IMR-90 (cell line): ENCODE measurements around the gene CMTM5. TPM values are rescaled to one million over a fixed set of nuclear protein-coding genes. Genes with fewer than 3 reads are reported as not detected.

Source experiments
- ATAC-seq: fragments of 200-7000 bp; cut with Tn5 transposase; 2 replicates; pipeline ENCODE4 v1.9.1; 2020; ENCODE audit warnings: low read depth, mild to moderate bottlenecking, moderate library complexity
- BruUV-seq: library from RNA; stranded (reverse); fragments of 400-500 nt; replicated peaks from 2 replicates; lab custom pipeline; 2021; lab: Mats Ljungman, UMichigan
- CTCF ChIA-PET: fragments of 300-600 bp; formaldehyde crosslinking; extraction: SDS; loops from one replicate; lab custom pipeline; 2021; ENCODE audit warnings: antibody characterized with exemption; lab: Yijun Ruan, JAX
- POLR2A ChIA-PET: fragments of 300-600 bp; sonication (Branson Sonifier 250); formaldehyde crosslinking; loops from one replicate; lab custom pipeline; 2022; ENCODE audit warnings: antibody characterized with exemption; ENCODE audit not compliant: unreplicated experiment; lab: Charles Lee
- DNase-seq: peaks from one replicate; pipeline ENCODE4 v3.0.0; 2013
- H2AFZ ChIP-seq: replicated peaks from 2 replicates; pipeline ENCODE3; 2013; ENCODE audit warnings: low read length, mild to moderate bottlenecking; ENCODE audit not compliant: poor library complexity
- H2AK5ac ChIP-seq: 2 replicates; pipeline ENCODE4 v1.6.1; 2013; ENCODE audit warnings: low read depth, low read length, inconsistent platforms
- H2AK9ac ChIP-seq: replicated peaks from 2 replicates; pipeline ENCODE3; 2013; ENCODE audit warnings: mild to moderate bottlenecking, low read depth, low read length, moderate library complexity; ENCODE audit not compliant: poor library complexity
- H2BK120ac ChIP-seq: 2 replicates; pipeline ENCODE4 v1.6.1; 2013; ENCODE audit warnings: low read depth, low read length, inconsistent platforms
- H2BK15ac ChIP-seq: 3 replicates; pipeline ENCODE4 v1.6.1; 2013; ENCODE audit warnings: low read depth, low read length, inconsistent platforms
- H2BK20ac ChIP-seq: 2 replicates; pipeline ENCODE4 v1.6.1; 2013; ENCODE audit warnings: low read depth, mild to moderate bottlenecking, inconsistent platforms, low read length, moderate library complexity
- H2BK5ac ChIP-seq: 2 replicates; pipeline ENCODE4 v1.6.1; 2013; ENCODE audit warnings: mild to moderate bottlenecking, low read depth, low read length, inconsistent platforms; ENCODE audit not compliant: poor library complexity, severe bottlenecking
- H3K14ac ChIP-seq: replicated peaks from 2 replicates; pipeline ENCODE4 v1.6.1; 2013; ENCODE audit warnings: low read depth, low read length, inconsistent platforms
- H3K18ac ChIP-seq: 2 replicates; pipeline ENCODE4 v1.6.1; 2013; ENCODE audit warnings: low read depth, low read length, control low read depth
- H3K23ac ChIP-seq: 2 replicates; pipeline ENCODE4 v1.6.1; 2013; ENCODE audit warnings: low read depth, low read length, inconsistent platforms
- H3K27ac ChIP-seq: 2 replicates; pipeline ENCODE4 v1.5.1; 2013; ENCODE audit warnings: mild to moderate bottlenecking, control low read depth, low read length; ENCODE audit not compliant: insufficient read depth
- H3K27me3 ChIP-seq: 2 replicates; pipeline ENCODE4 v1.6.1; 2013; ENCODE audit warnings: low read length; ENCODE audit not compliant: control insufficient read depth, insufficient read depth
- H3K36me3 ChIP-seq: 2 replicates; pipeline ENCODE4 v1.6.1; 2013; ENCODE audit warnings: low read length, mixed read lengths; ENCODE audit not compliant: control insufficient read depth, insufficient read depth
- H3K4ac ChIP-seq: 2 replicates; pipeline ENCODE4 v1.6.1; 2013; ENCODE audit warnings: low read depth, low read length, inconsistent platforms
- H3K4me1 ChIP-seq: 2 replicates; pipeline ENCODE4 v1.6.1; 2013; ENCODE audit warnings: low read length, mixed read lengths; ENCODE audit not compliant: control insufficient read depth, insufficient read depth
- H3K4me2 ChIP-seq: 2 replicates; pipeline ENCODE4 v1.6.1; 2013; ENCODE audit warnings: low read depth, mild to moderate bottlenecking, control low read depth, low read length, moderate library complexity
- H3K4me3 ChIP-seq: 2 replicates; pipeline ENCODE4 v1.5.1; 2013; ENCODE audit warnings: low read depth, mild to moderate bottlenecking, control low read depth, low read length, moderate library complexity; ENCODE audit not compliant: insufficient read depth
- H3K56ac ChIP-seq: 2 replicates; pipeline ENCODE4 v1.6.1; 2013; ENCODE audit warnings: low read length, inconsistent platforms; ENCODE audit not compliant: insufficient read depth; ENCODE audit errors: extremely low read depth
- H3K79me1 ChIP-seq, 2 experiments: 2 replicates each; pipeline ENCODE4 v1.6.1; 2013; ENCODE audit warnings: low read length in 2 of 2, inconsistent platforms in 1 of 2, low read depth in 1 of 2
- H3K9ac ChIP-seq: 2 replicates; pipeline ENCODE4 v1.6.1; 2013; ENCODE audit warnings: low read depth, low read length, control low read depth
- H3K9me1 ChIP-seq: 2 replicates; pipeline ENCODE4 v1.6.1; 2013; ENCODE audit warnings: low read length, inconsistent platforms; ENCODE audit not compliant: insufficient read depth
- H3K9me3 ChIP-seq: 2 replicates; pipeline ENCODE4 v1.6.1; 2013; ENCODE audit warnings: low read length; ENCODE audit not compliant: control insufficient read depth, insufficient read depth
- H4K20me1 ChIP-seq: 2 replicates; pipeline ENCODE4 v1.6.1; 2013; ENCODE audit warnings: low read length, inconsistent platforms; ENCODE audit not compliant: insufficient read depth
- H4K5ac ChIP-seq: 2 replicates; pipeline ENCODE4 v1.6.1; 2013; ENCODE audit warnings: mild to moderate bottlenecking, low read depth, low read length, control low read depth
- H4K8ac ChIP-seq, 2 experiments: 2 replicates each; pipeline ENCODE4 v1.6.1; 2013; ENCODE audit warnings: low read depth in 2 of 2, low read length in 2 of 2, control low read depth in 1 of 2, inconsistent platforms in 1 of 2
- H4K91ac ChIP-seq: 2 replicates; pipeline ENCODE4 v1.6.1; 2013; ENCODE audit warnings: low read depth, low read length, inconsistent platforms; ENCODE audit not compliant: insufficient read depth
- BHLHE40 ChIP-seq: fragments of 150-350 bp; IDR thresholded peaks from 2 replicates; pipeline ENCODE4 v1.6.1; 2016; ENCODE audit warnings: mild to moderate bottlenecking, low read depth, low read length
- CEBPB ChIP-seq: IDR thresholded peaks from 2 replicates; pipeline ENCODE4 v1.6.1; 2012; ENCODE audit warnings: low read depth, low read length, improper control_type of control experiment
- CHD1 ChIP-seq: IDR thresholded peaks from 2 replicates; pipeline ENCODE4 v1.6.1; 2012; ENCODE audit warnings: low read depth, low read length, improper control_type of control experiment
- CTCF ChIP-seq: conservative IDR thresholded peaks from 2 replicates; pipeline ENCODE4 v1.5.1; 2012; ENCODE audit warnings: mild to moderate bottlenecking, low read depth, low read length, improper control_type of control experiment
- ELK1 ChIP-seq: fragments of 150-350 bp; IDR thresholded peaks from 2 replicates; pipeline ENCODE4 v1.6.1; 2016; ENCODE audit warnings: low read depth, mild to moderate bottlenecking, low read length, moderate library complexity, borderline replicate concordance
- FOS ChIP-seq: fragments of 150-350 bp; IDR thresholded peaks from 2 replicates; pipeline ENCODE4 v1.6.1; 2016; ENCODE audit warnings: low read depth, low read length
- MAFK ChIP-seq: IDR thresholded peaks from 2 replicates; pipeline ENCODE4 v1.6.1; 2012; ENCODE audit warnings: low read depth, low read length, improper control_type of control experiment
- MAZ ChIP-seq: IDR thresholded peaks from 2 replicates; pipeline ENCODE4 v1.6.1; 2012; ENCODE audit warnings: low read depth, mild to moderate bottlenecking, low read length, improper control_type of control experiment, moderate library complexity, borderline replicate concordance
- MXI1 ChIP-seq: IDR thresholded peaks from 2 replicates; pipeline ENCODE4 v1.6.1; 2012; ENCODE audit warnings: low read depth, mild to moderate bottlenecking, low read length, moderate library complexity, borderline replicate concordance
- NFE2L2 ChIP-seq: fragments of 150-350 bp; IDR thresholded peaks from 2 replicates; pipeline ENCODE4 v1.6.1; 2016; ENCODE audit warnings: low read depth, mild to moderate bottlenecking, low read length
- POLR2A ChIP-seq: IDR thresholded peaks from 2 replicates; pipeline ENCODE4 v1.6.1; 2012; ENCODE audit warnings: mild to moderate bottlenecking, low read depth, low read length
- RCOR1 ChIP-seq: IDR thresholded peaks from 2 replicates; pipeline ENCODE4 v1.6.1; 2012; ENCODE audit warnings: mild to moderate bottlenecking, low read length, improper control_type of control experiment; ENCODE audit not compliant: insufficient replicate concordance
- SMC3 ChIP-seq: fragments of 150-350 bp; IDR thresholded peaks from 2 replicates; pipeline ENCODE4 v1.6.1; 2016; ENCODE audit warnings: low read depth, mild to moderate bottlenecking, antibody characterized with exemption, low read length, moderate library complexity
- USF2 ChIP-seq: fragments of 150-350 bp; IDR thresholded peaks from 2 replicates; pipeline ENCODE4 v1.6.1; 2017; ENCODE audit warnings: mild to moderate bottlenecking, antibody characterized with exemption, low read length, low read depth
- whole genome bisulfite sequencing, 2 experiments: methylation state at CpG; one replicate each; pipeline versions ENCODE4 v1.1.5 to v1.1.7; 2013; ENCODE audit warnings: missing lambda C conversion rate in 2 of 2; ENCODE audit not compliant: insufficient read length in 1 of 2; ENCODE audit errors: extremely low coverage in 2 of 2; 5-methylcytosine and 5-hydroxymethylcytosine counted together
- dilution Hi-C: fragments of 300-500 bp; cut with HindIII; formaldehyde crosslinking; loops from one replicate; pipeline ENCODE4 v1.14.3; 2018; ENCODE audit warnings: low sequenced_read_pairs; ENCODE audit not compliant: unreplicated experiment
- in situ Hi-C: fragments of 300-500 bp; cut with MboI; formaldehyde crosslinking; loops from 3 replicates; pipeline ENCODE4 v1.14.3; 2019; ENCODE audit warnings: low sequenced_read_pairs, inconsistent platforms, mixed read lengths
- intact Hi-C: fragments of 100-400 bp; cut with micrococcal nuclease; formaldehyde crosslinking; loops from 2 replicates; pipeline ENCODE4 v1.10.0; 2022
- polyA plus RNA-seq, 3 experiments: library from polyadenylated mRNA; depleted of rRNA; stranded (reverse); fragments of >200 nt; gene quantifications; 2 replicates each; pipeline ENCODE4 v1.2.3, GENCODE V29; 2012; ENCODE audit warnings: low replicate concordance in 1 of 3
- total RNA-seq: library from RNA; depleted of rRNA; stranded (reverse); fragments of >200 nt; gene quantifications from 2 replicates; pipeline ENCODE4 v1.2.3, GENCODE V29; 2012

CMTM5 gene
- total and polyA plus RNA-seq, 2 of the 4 experiments (the other 2 are of a cell fraction) = 0.07 TPM; not detected in 1

- intact Hi-C loops = no loop called here
- Histone ChIP-seq H2BK20ac (no peak overlapping the region), H2AFZ (no peak overlapping the region), H2BK5ac (no peak overlapping the region), H2BK15ac (no peak overlapping the region), H4K5ac (no peak overlapping the region), H4K20me1 (peaks cover 12% of the 10 kb centered on the region; the same call in 1 of the 2 replicates), H4K8ac (no peak overlapping the region), H3K4me3 (no peak overlapping the region), H2BK120ac (no peak overlapping the region), H3K9me1 (peaks cover 11% of the 10 kb centered on the region; the same call in 1 of the 2 replicates), H3K27ac (no peak overlapping the region), H3K56ac (no peak overlapping the region), H3K9ac (no peak overlapping the region), H2AK5ac (no peak overlapping the region), H3K14ac (no peak overlapping the region), H3K18ac (no peak overlapping the region), H3K36me3 (peaks cover 36% of the 10 kb centered on the region), H2AK9ac (no peak overlapping the region), H3K9me3 (no peaks in the 10 kb centered on the region), H3K27me3 (no peaks in the 10 kb centered on the region), H3K4ac (no peak overlapping the region), H3K4me1 (peaks cover 4% of the 10 kb centered on the region), H3K4me2 (no peak overlapping the region), H3K79me1 (peaks cover 12 to 37% of the 10 kb centered on the region in 2 experiments; a peak in 3 of 4 replicates), H3K23ac (no peak overlapping the region), H4K91ac (no peak overlapping the region)
- ChIA-PET POLR2A (no interaction called here), CTCF (interaction anchor here (2.5 kb wide), 1 partner anchor 8 kb away, joined by 8 read pairs; the partner anchor contains the start of gene SLC22A17)
- no TSS peak for BruUV-seq
- dilution Hi-C loops = no loop called here
- WGBS, 2 experiments = 93% methylated on average over 5 of the region's 22 CpGs; no CpG with 5 or more reads in 1 of the 2 experiments
- TF ChIP-seq NFE2L2 (no peak), MAFK (no peak), SMC3 (no peak), CTCF (no peak), MAZ (no peak), FOS (no peak), CEBPB (no peak), CHD1 (no peak), RCOR1 (no peak), BHLHE40 (no peak), USF2 (no peak), POLR2A (no peak), ELK1 (no peak), MXI1 (no peak)
- in situ Hi-C loops = no loop called here
- DNase-seq (no peak), ATAC-seq (no peak)
These were observed 17.0 kb upstream of the CMTM5 start for GRCh38 chr14:23359722-23360447.
